CD4-positive, alpha-beta T cell (primary cell): ENCODE data around the gene DAO. TPM values are rescaled to one million over a fixed set of nuclear protein-coding genes. Genes with fewer than 3 reads are reported as not detected.
"Not testable (repeated sequence)": the region's sequence is repeated elsewhere in the genome, so short reads cannot be mapped to it uniquely, and the experiment has no call there.

Experiments used
- ATAC-seq: fragments of 200-7000 bp; cut with Tn5 transposase; one replicate; pipeline ENCODE4 v1.10.0; 2022; ENCODE audit warnings: mild to moderate bottlenecking; ENCODE audit not compliant: poor library complexity
- CTCF ChIA-PET: fragments of 350-600 bp; sonication (Branson Sonifier 250); formaldehyde crosslinking; loops from one replicate; lab custom pipeline; 2021; ENCODE audit warnings: antibody characterized with exemption, inconsistent platforms; lab: Charles Lee
- POLR2A ChIA-PET: fragments of 350-600 bp; sonication (Branson Sonifier 250); formaldehyde crosslinking; loops from one replicate; lab custom pipeline; 2021; ENCODE audit warnings: antibody characterized with exemption, inconsistent platforms; lab: Charles Lee
- DNase-seq, 14 experiments: peaks; one replicate each; pipeline ENCODE4 v3.0.0-alpha.2; 2013 to 2020; ENCODE audit warnings: mixed read lengths in 2 of 14
- H3K27ac ChIP-seq, 2 donors: one replicate each; pipeline versions ENCODE4 v1.5.1 to v1.7.0; 2013; ENCODE audit warnings: low read length in 2 of 2, low read depth in 1 of 2, mild to moderate bottlenecking in 1 of 2
- H3K27me3 ChIP-seq, 2 experiments: 1 replicate in 1 of 2; 2 replicates in 1 of 2; pipeline versions ENCODE4 v1.6.1 to v1.7.0; 2013; ENCODE audit warnings: low read length in 2 of 2, control low read depth in 1 of 2, mild to moderate bottlenecking in 1 of 2, moderate library complexity in 1 of 2; ENCODE audit not compliant: insufficient read depth in 2 of 2, control insufficient read depth in 1 of 2
- H3K36me3 ChIP-seq: one replicate; pipeline ENCODE4 v1.6.1; 2013; ENCODE audit warnings: low read length, control low read depth; ENCODE audit not compliant: insufficient read depth
- H3K4me1 ChIP-seq: one replicate; pipeline ENCODE4 v1.6.1; 2013; ENCODE audit warnings: low read length, control low read depth; ENCODE audit not compliant: insufficient read depth
- H3K4me3 ChIP-seq: one replicate; pipeline ENCODE4 v1.5.1; 2013; ENCODE audit warnings: mild to moderate bottlenecking, low read length, moderate library complexity
- H3K9me3 ChIP-seq, 2 experiments: 1 replicate in 1 of 2; 2 replicates in 1 of 2; pipeline versions ENCODE4 v1.6.1 to v1.7.0; 2013; ENCODE audit warnings: low read length in 2 of 2, mild to moderate bottlenecking in 2 of 2, control low read depth in 1 of 2, moderate library complexity in 1 of 2; ENCODE audit not compliant: control insufficient read depth in 1 of 2, insufficient read depth in 1 of 2
- H3K27ac Mint-ChIP-seq: one replicate; pipeline ENCODE4 v1.8.0; 2020; ENCODE audit warnings: mixed read lengths
- H3K27me3 Mint-ChIP-seq: one replicate; pipeline ENCODE4 v1.8.0; 2021; ENCODE audit warnings: mixed read lengths
- H3K36me3 Mint-ChIP-seq: one replicate; pipeline ENCODE4 v1.8.0; 2021; ENCODE audit warnings: low read depth, mixed read lengths
- H3K4me1 Mint-ChIP-seq: one replicate; pipeline ENCODE4 v1.8.0; 2021; ENCODE audit warnings: low read depth, mixed read lengths
- H3K4me3 Mint-ChIP-seq: one replicate; pipeline ENCODE4 v1.8.0; 2020; ENCODE audit warnings: mild to moderate bottlenecking, mixed read lengths
- H3K9me3 Mint-ChIP-seq: one replicate; pipeline ENCODE4 v1.8.0; 2020; ENCODE audit warnings: mixed read lengths
- CTCF ChIP-seq: fragments of 200-600 bp; IDR thresholded peaks from one replicate; pipeline ENCODE4 v1.8.0; 2022; ENCODE audit warnings: antibody characterized with exemption, mild to moderate bottlenecking
- intact Hi-C, 2 experiments: fragments of 100-400 bp; cut with DNase I in 1 of 2; cut with micrococcal nuclease in 1 of 2; formaldehyde crosslinking; loops; one replicate each; pipeline versions ENCODE4 v1.15.1 to v1.9.0; 2023 to 2025; cut with DNase I, micrococcal nuclease
- total RNA-seq, 174 experiments: library from RNA in 2 of 174; stranded (reverse) in 2 of 174; gene quantifications; one replicate each; pipeline ENCODE4 v1.2.3 and lab custom pipeline; 2021 to 2026

Gene DAO
- total RNA-seq, 2 experiments from 2014 or later, result not detected

GRCh38 chr12:108840605-108841332, 39.1 kb upstream of the DAO start:
- Mint-ChIP-seq H3K4me1 (peaks cover 39% of the 10 kb centered on the region), H3K36me3 (peaks cover 24% of the 10 kb centered on the region), H3K27me3 (no peaks in the 10 kb centered on the region), H3K9me3 (no peaks in the 10 kb centered on the region), H3K4me3 (no peak overlapping the region), H3K27ac (no peak overlapping the region)
- Histone ChIP-seq H3K4me3 (no peak overlapping the region), H3K9me3 (no peaks in the 10 kb centered on the region), H3K27ac (no peak overlapping the region), H3K4me1 (peaks cover 35% of the 10 kb centered on the region), H3K36me3 (peaks cover 6% of the 10 kb centered on the region), H3K27me3 (no peaks in the 10 kb centered on the region)
- ChIA-PET CTCF (no interaction called here), POLR2A (interaction anchor here (0.8 kb wide), 1 partner anchor 9 kb away, joined by 3 read pairs; no protein-coding TSS in a partner anchor)
- intact Hi-C loops, result no loop called here
- no peak for TF ChIP-seq CTCF
- ATAC-seq (no peak), DNase-seq (no peak)

GRCh38 chr12:108841825-108842224, 38.1 kb upstream of the DAO start:
- intact Hi-C loops, H3K36me3 ChIP-seq, POLR2A ChIA-PET, H3K27me3 ChIP-seq, ATAC-seq, CTCF ChIA-PET, H3K4me3 Mint-ChIP-seq, H3K27ac ChIP-seq, H3K9me3 ChIP-seq, H3K9me3 Mint-ChIP-seq, H3K4me3 ChIP-seq, H3K27me3 Mint-ChIP-seq, DNase-seq: not testable (repeated sequence)
- Mint-ChIP-seq H3K4me1 (peaks cover 39% of the 10 kb centered on the region), H3K27ac (peak overlapping the region; percentile 63), H3K36me3 (peaks cover 32% of the 10 kb centered on the region)
- H3K4me1 ChIP-seq, result peaks cover 34% of the 10 kb centered on the region

- H3K36me3 ChIP-seq, result peaks cover 13% of the 10 kb centered on the region
- no peak overlapping the region for H3K4me3 ChIP-seq
- H3K4me3 Mint-ChIP-seq, result no peak overlapping the region
- peaks cover 28% of the 10 kb centered on the region for H3K4me1 ChIP-seq
- no peak for TF ChIP-seq CTCF
- DNase-seq, result no peak
- no peaks in the 10 kb centered on the region for H3K9me3 ChIP-seq
- intact Hi-C loops, result no loop called here
- no peak overlapping the region for H3K27ac ChIP-seq
- H3K27ac Mint-ChIP-seq, result peak overlapping the region; percentile 63
- H3K27me3 ChIP-seq, result no peaks in the 10 kb centered on the region
- peaks cover 35% of the 10 kb centered on the region for H3K4me1 Mint-ChIP-seq
- H3K27me3 Mint-ChIP-seq, result no peaks in the 10 kb centered on the region
- no peak for ATAC-seq
- H3K36me3 Mint-ChIP-seq, result peaks cover 34% of the 10 kb centered on the region
- no peaks in the 10 kb centered on the region for H3K9me3 Mint-ChIP-seq
- POLR2A ChIA-PET, result no interaction called here
- CTCF ChIA-PET, result no interaction called here
These were observed 37.5 kb upstream of the DAO start for GRCh38 chr12:108842361-108842760.

- ATAC-seq (no peak), DNase-seq (no peak)
- Histone ChIP-seq H3K4me1 (peaks cover 21% of the 10 kb centered on the region), H3K9me3 (no peaks in the 10 kb centered on the region), H3K4me3 (no peak overlapping the region), H3K27ac (no peak overlapping the region), H3K36me3 (peaks cover 20% of the 10 kb centered on the region), H3K27me3 (no peaks in the 10 kb centered on the region)
- TF ChIP-seq CTCF, result no peak
- ChIA-PET POLR2A (no interaction called here), CTCF (no interaction called here)
- H3K36me3 Mint-ChIP-seq, result peaks cover 39% of the 10 kb centered on the region
- H3K4me1 Mint-ChIP-seq, result peaks cover 28% of the 10 kb centered on the region
- H3K9me3 Mint-ChIP-seq, result no peaks in the 10 kb centered on the region
- H3K27ac Mint-ChIP-seq, result no peak overlapping the region
- H3K4me3 Mint-ChIP-seq, result no peak overlapping the region
- intact Hi-C loops, result no loop called here
- no peaks in the 10 kb centered on the region for H3K27me3 Mint-ChIP-seq
These were observed 36.7 kb upstream of the DAO start for GRCh38 chr12:108843187-108843586.
